NCI-H1417 treated with DMSO at 0.1 percent for 48 hours (cell line): ENCODE data around the gene PCDHA12.
"Not testable (repeated sequence)": the region's sequence is repeated elsewhere in the genome, so short reads cannot be mapped to it uniquely, and the experiment has no call there.

Source experiments
- DNase-seq: peaks from one replicate; lab custom pipeline; 2025; lab: John Stamatoyannopoulos, UW

Gene PCDHA12

GRCh38 chr5:140857177-140857986, 17.7 kb upstream of the PCDHA12 start:
- no peak for DNase-seq

- DNase-seq, result no peak
Measured at GRCh38 chr5:140857987-140858240, 17.2 kb upstream of the PCDHA12 start.

GRCh38 chr5:140862441-140863295, 12.4 kb upstream of the PCDHA12 start:
- no peak for DNase-seq

- DNase-seq, result no peak
Measured at GRCh38 chr5:140868721-140869554, 6.2 kb upstream of the PCDHA12 start, which contains the start of gene PCDHA11. TSS of gene PCDHA11 (plus strand) at chr5:140868957. CDS start at chr5:140869104, 147 bp downstream.

- DNase-seq, result no peak
Measured at GRCh38 chr5:140869555-140869886, 5.6 kb upstream of the PCDHA12 start.

GRCh38 chr5:140870221-140871201, 4.6 kb upstream of the PCDHA12 start:
- DNase-seq, result no peak

- not testable (repeated sequence) for DNase-seq
Measured at GRCh38 chr5:140876541-140877261, 1.6 kb downstream of the PCDHA12 start.

GRCh38 chr5:140877262-140877581, 2.1 kb downstream of the PCDHA12 start:
- no peak for DNase-seq

GRCh38 chr5:140881889-140882590, 6.9 kb downstream of the PCDHA12 start, which contains the start of gene PCDHA13:
TSS of gene PCDHA13 (plus strand) at chr5:140882124. CDS start at chr5:140882269, 145 bp downstream.
- DNase-seq, result no peak

GRCh38 chr5:140882591-140882899, 7.4 kb downstream of the PCDHA12 start:
- no peak for DNase-seq

GRCh38 chr5:140883373-140883772, 8.3 kb downstream of the PCDHA12 start:
- DNase-seq, result no peak

- DNase-seq, result no peak
Measured at GRCh38 chr5:140883927-140884697, 9.0 kb downstream of the PCDHA12 start.

GRCh38 chr5:140916325-140916724, 41.2 kb downstream of the PCDHA12 start:
- DNase-seq, result no peak

- DNase-seq, result no peak
Measured at GRCh38 chr5:140923601-140924000, 48.5 kb downstream of the PCDHA12 start.

- DNase-seq, result no peak
Measured at GRCh38 chr5:140925806-140926442, 50.8 kb downstream of the PCDHA12 start, which contains the start of gene PCDHAC1. TSS of gene PCDHAC1 (plus strand) at chr5:140926299. CDS start at chr5:140926893, 594 bp downstream.

GRCh38 chr5:140926443-140927227, 51.5 kb downstream of the PCDHA12 start:
- no peak for DNase-seq

GRCh38 chr5:140927228-140927573, 52.1 kb downstream of the PCDHA12 start:
- DNase-seq, result no peak
